ENCODE results near the gene TRIP13. TPM values are rescaled to one million over a fixed set of nuclear protein-coding genes. Genes with fewer than 3 reads are reported as not detected.

TRIP13 gene
- total RNA-seq, 4 donors from 2014 or later = 1.2 to 8.3 (median 3.5) TPM

DNA sequence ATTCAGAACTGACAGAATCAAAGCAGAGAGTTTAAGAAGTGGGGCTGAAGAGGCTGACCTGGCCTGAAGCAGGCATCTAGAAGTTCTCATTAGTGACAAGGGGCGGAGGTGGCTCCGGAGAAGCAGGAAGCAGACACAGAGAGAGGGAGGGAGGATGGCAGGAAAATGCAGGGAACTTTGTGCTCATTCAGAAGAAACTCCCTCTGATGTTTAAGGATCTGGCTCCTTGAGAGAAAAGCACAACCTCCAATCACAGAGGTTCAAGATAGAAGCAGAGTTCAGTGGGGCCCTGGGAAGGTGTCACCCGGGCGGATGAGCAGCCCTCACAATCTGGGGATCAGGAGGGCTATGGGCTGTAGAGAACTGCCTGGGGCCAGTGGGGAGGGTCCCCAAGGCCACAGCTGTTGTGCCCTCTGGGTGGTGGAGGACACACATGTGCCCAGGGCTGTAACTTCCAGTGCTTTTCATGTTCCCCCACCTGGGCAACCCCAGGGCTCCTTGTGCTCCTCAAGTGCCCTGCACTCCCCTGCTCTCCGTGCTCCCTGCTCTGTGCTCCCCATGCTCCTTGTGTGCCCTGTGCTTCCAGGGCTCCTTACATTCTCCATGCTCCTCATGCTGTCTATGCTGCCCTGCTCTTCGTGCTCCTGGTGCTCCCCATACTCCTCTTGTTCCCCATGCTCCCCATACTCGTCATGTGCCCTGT is 51.4 kb downstream of the TRIP13 start:
- no peaks in the 10 kb centered on the region for H3K36me3 ChIP-seq
- H3K4me1 ChIP-seq = no peaks in the 10 kb centered on the region
- no peak overlapping the region for H3K4me3 ChIP-seq
- H3K27me3 ChIP-seq = no peaks in the 10 kb centered on the region
- no peak overlapping the region for H3K27ac ChIP-seq
- no peaks in the 10 kb centered on the region for H3K9me3 ChIP-seq
- DNase-seq = peak in 1 of 3 donors; percentile 37
- no peak for TF ChIP-seq POLR2A (IDR thresholded peaks at IDR 0.05)
- TF ChIP-seq, protein P1, sequence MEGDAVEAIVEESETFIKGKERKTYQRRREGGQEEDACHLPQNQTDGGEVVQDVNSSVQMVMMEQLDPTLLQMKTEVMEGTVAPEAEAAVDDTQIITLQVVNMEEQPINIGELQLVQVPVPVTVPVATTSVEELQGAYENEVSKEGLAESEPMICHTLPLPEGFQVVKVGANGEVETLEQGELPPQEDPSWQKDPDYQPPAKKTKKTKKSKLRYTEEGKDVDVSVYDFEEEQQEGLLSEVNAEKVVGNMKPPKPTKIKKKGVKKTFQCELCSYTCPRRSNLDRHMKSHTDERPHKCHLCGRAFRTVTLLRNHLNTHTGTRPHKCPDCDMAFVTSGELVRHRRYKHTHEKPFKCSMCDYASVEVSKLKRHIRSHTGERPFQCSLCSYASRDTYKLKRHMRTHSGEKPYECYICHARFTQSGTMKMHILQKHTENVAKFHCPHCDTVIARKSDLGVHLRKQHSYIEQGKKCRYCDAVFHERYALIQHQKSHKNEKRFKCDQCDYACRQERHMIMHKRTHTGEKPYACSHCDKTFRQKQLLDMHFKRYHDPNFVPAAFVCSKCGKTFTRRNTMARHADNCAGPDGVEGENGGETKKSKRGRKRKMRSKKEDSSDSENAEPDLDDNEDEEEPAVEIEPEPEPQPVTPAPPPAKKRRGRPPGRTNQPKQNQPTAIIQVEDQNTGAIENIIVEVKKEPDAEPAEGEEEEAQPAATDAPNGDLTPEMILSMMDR (IDR thresholded peaks at IDR 0.05) = no peak

DNA sequence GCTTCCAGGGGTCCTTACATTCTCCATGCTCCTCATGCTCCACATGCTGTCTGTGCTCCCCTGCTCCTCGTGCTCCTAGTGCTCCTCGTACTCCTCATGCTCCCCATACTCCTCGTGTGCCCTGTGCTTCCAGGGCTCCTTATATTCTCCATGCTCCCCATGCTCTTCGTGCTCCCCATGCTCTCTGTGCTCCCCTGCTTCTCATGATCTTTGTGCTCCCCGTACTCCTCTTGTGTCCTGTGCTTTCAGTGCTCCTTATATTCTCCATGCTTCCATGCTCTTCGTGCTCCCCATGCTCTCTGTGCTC is 51.9 kb downstream of the TRIP13 start:
- Histone ChIP-seq H3K27ac (no peak overlapping the region), H3K27me3 (no peaks in the 10 kb centered on the region)
- no peak for TF ChIP-seq POLR2A (IDR thresholded peaks at IDR 0.05)
- TF ChIP-seq, protein P1 (IDR thresholded peaks at IDR 0.05) = no peak

DNA sequence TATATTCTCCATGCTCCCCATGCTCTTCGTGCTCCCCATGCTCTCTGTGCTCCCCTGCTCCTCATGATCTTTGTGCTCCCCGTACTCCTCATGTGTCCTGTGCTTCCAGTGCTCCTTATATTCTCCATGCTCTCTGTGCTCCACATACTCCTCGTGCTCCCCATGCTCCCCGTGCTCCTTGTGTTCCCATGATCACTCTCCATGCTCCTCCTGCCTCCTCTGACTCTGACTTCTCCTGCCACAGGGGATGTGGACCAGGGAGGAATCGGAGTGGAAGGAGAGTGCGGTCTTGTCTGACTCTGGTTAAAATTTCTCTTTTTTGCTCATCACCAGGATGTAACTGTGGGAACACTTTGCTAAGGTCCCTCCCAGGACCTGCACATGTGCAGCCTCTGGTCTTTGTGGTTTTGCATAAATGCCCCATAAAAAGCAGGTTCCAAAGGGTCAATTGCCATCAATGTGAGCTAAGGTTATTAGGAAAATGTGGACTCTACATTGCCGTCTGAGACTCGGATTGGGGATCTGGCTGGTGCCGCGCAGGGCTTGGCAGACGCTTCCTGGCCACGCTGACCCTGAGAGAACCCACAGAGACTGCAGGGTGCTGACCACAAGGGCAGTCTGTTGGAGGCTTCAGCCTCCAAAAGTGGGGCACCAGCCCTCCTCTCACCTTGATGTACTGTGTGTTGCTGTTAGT is 52.5 kb downstream of the TRIP13 start:
- no peak overlapping the region for H3K27ac ChIP-seq

More for the DNA sequence above, 51.9 kb downstream of the TRIP13 start:
- Histone ChIP-seq H3K4me1 (no peaks in the 10 kb centered on the region), H3K4me3 (no peak overlapping the region), H3K36me3 (no peaks in the 10 kb centered on the region), H3K9me3 (no peaks in the 10 kb centered on the region)
- DNase-seq = peak in 1 of 3 donors; percentile 18

DNA sequence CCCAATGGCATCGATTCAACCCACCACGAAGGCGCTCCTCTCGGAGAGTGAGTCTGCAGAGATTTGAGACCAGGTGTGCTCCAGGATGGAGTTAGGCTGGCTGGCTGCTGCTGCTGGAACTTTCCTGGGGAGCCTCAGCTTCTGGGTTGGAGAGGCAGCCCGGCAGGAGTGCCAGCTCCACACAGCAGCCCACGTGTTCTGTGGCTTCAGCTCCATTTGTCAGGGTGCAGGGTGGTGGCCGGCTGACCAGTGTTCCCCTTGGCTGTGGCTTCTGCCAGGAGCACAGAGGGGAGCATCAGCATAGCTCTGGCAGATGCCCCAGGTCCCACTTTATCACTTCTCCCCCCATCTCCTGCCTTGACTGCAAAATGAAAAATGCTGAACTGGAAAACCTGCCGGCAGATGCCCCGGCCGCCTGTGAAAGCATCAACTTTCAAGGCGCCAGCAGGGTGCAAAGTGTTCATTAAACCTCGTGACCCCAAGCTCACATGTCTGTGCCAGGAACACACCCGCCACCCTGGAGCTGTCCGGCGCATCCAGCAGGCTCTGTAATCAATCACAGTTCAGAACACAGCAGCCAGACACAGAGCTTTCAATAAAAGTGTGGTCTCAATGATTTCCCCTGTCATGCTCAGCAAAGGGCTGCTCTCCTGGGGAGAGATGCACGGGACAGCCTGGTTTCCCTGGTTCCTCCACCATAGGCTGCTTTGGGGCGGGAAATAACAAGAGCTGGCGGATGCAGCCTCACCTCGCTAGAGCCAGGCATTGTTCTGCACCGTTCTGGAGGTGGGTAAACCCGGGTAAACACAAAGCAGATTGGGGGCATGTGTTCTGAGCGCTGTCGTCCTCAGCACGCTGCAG is 53.2 kb downstream of the TRIP13 start:
- H3K36me3 ChIP-seq = no peaks in the 10 kb centered on the region
- no peaks in the 10 kb centered on the region for H3K9me3 ChIP-seq
- peak in 2 of 3 donors; percentile 46 to 48 for DNase-seq
- no peaks in the 10 kb centered on the region for H3K4me1 ChIP-seq
- TF ChIP-seq, protein P1 (IDR thresholded peaks at IDR 0.05) = no peak
- TF ChIP-seq POLR2A (IDR thresholded peaks at IDR 0.05) = no peak
- no peaks in the 10 kb centered on the region for H3K27me3 ChIP-seq
- H3K4me3 ChIP-seq = no peak overlapping the region
- H3K27ac ChIP-seq = no peak overlapping the region

More for the DNA sequence above, 52.5 kb downstream of the TRIP13 start:
- no peaks in the 10 kb centered on the region for H3K4me1 ChIP-seq
- no peaks in the 10 kb centered on the region for H3K27me3 ChIP-seq
- no peaks in the 10 kb centered on the region for H3K9me3 ChIP-seq
- TF ChIP-seq, protein P1 (IDR thresholded peaks at IDR 0.05) = no peak
- no peak for TF ChIP-seq POLR2A (IDR thresholded peaks at IDR 0.05)
- H3K4me3 ChIP-seq = no peak overlapping the region
- H3K36me3 ChIP-seq = no peaks in the 10 kb centered on the region
- DNase-seq = peak in 1 of 3 donors; percentile 37

DNA sequence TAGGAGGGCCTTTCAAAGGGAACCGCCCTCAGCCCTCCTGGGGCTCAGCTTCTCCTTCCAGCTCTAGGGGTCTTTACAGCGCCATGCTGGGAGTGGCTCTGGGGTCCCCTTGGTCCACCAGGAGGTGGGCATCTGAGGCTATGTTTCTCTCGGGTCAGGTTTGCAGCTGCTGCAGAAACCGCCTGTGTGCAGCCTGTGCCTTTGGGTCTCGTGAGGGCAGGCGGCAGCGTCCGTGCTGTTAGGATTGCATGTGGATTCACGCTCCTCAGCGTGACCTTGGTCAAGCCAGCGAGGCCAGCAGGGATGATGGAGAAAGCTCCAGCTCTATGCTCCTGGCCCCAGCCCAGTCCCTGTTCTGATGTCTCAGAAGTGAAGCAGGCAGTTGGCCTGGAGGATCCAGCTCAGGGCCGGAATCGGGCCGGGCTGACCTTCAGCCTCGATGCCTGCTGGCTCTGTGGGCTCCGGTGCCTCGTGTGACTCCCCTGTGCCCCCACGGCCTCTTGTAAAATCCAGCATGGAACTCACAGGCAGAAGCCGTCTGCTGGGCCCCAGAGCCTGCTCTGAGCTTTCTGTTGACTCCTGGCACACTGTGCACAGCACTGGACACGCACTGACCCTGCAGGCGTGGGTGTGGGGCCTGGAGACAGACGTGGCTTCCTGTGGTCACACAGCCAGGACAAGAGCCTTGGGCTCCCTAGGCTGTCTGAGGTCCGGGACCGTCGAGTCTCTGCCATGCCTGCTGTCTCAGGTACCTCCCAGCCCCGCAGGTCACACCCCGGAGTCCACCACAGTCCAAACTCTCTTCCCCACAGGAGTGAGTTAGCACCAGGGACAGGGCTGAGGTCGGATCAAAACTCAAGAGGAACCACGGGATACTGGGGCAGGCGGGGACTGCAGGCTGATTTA is 54.3 kb downstream of the TRIP13 start:
- H3K4me1 ChIP-seq = no peaks in the 10 kb centered on the region
- no peaks in the 10 kb centered on the region for H3K36me3 ChIP-seq
- DNase-seq = peak in 2 of 3 donors; percentile 37 to 38
- no peak overlapping the region for H3K4me3 ChIP-seq
- no peak overlapping the region for H3K27ac ChIP-seq
- H3K9me3 ChIP-seq = no peaks in the 10 kb centered on the region
- TF ChIP-seq, protein P1 (IDR thresholded peaks at IDR 0.05) = no peak
- TF ChIP-seq POLR2A (IDR thresholded peaks at IDR 0.05) = no peak
- no peaks in the 10 kb centered on the region for H3K27me3 ChIP-seq

Data from Peyer's patch (tissue), 4 donors.